Body of pancreas (tissue), 4 donors: Measurements from ENCODE around the gene INO80C. TPM values are rescaled to one million over a fixed set of nuclear protein-coding genes. Genes with fewer than 3 reads are reported as not detected.

Experiments
- ATAC-seq: fragments of 150-250 bp; one replicate; pipeline ENCODE4 v1.9.1; 2016
- DNase-seq, 4 donors: peaks; one replicate each; pipeline ENCODE4 v3.0.0-alpha.2; 2019
- H3K27ac ChIP-seq, 4 donors: fragments of 200-600 bp; sonication (generic); 1 replicate in 3 of 4; 2 replicates in 1 of 4; pipeline versions ENCODE4 v1.5.1 to v1.6.1; 2016 to 2019; ENCODE audit warnings: mild to moderate bottlenecking in 1 of 4, mixed read lengths in 1 of 4, moderate library complexity in 1 of 4
- H3K27me3 ChIP-seq, 2 donors: fragments of 200-600 bp; sonication (generic); one replicate each; pipeline ENCODE4 v1.6.0; 2016; ENCODE audit warnings: mild to moderate bottlenecking in 1 of 2
- H3K36me3 ChIP-seq, 2 donors: fragments of 200-600 bp; sonication (generic); replicated peaks in 1 of 2; 2 replicates each; pipeline ENCODE4 v1.5.1; 2016; ENCODE audit warnings: low read depth in 2 of 2; ENCODE audit not compliant: insufficient read depth in 1 of 2
- H3K4me1 ChIP-seq: fragments of 200-600 bp; sonication (generic); one replicate; pipeline ENCODE4 v1.6.0; 2016
- H3K4me3 ChIP-seq, 2 donors: fragments of 200-600 bp; sonication (generic); 1 replicate in 1 of 2; 2 replicates in 1 of 2; pipeline ENCODE4 v1.5.1; 2016 to 2019
- H3K9me3 ChIP-seq, 3 donors: fragments of 200-600 bp; sonication (generic); 1 replicate in 2 of 3; 2 replicates in 1 of 3; pipeline ENCODE4 v1.5.1; 2016
- CTCF ChIP-seq, 7 experiments: fragments of 450-650 bp in 4 of 7; fragments of 200-600 bp in 3 of 7; sonication (generic) in 3 of 7; IDR thresholded peaks; one replicate each; pipeline ENCODE4 v1.5.1; 2016 to 2019; ENCODE audit warnings: antibody characterized with exemption in 7 of 7
- POLR2A ChIP-seq, 3 donors: fragments of 450-650 bp; IDR thresholded peaks; one replicate each; pipeline ENCODE4 v1.6.1; 2016; ENCODE audit warnings: antibody characterized with exemption in 3 of 3, mild to moderate bottlenecking in 2 of 3
- WGBS, 2 donors: methylation state at CpG; one replicate each; pipeline ENCODE4 v1.1.5; 2017; 5-methylcytosine and 5-hydroxymethylcytosine counted together
- intact Hi-C: fragments of 100-400 bp; cut with DNase I; formaldehyde crosslinking; loops from one replicate; pipeline ENCODE4 v1.15.1; 2023
- total RNA-seq, 2 donors: library from RNA; depleted of rRNA; stranded (reverse); fragments of >200 nt; gene quantifications; one replicate each; pipeline ENCODE4 v1.1.0, GENCODE V29; 2016

INO80C gene
- total RNA-seq, 2 donors from 2014 or later, result 1.6 to 10.4 TPM

GRCh38 chr18:35466334-35466733, 31.4 kb downstream of the INO80C start:
- WGBS, 2 donors, result 85 to 91% methylated on average over 6 of the region's 6 CpGs

GRCh38 chr18:35465329-35465728, 32.4 kb downstream of the INO80C start:
- no peak for ATAC-seq
- TF ChIP-seq POLR2A (IDR thresholded peaks at IDR 0.05) (no peak), CTCF (IDR thresholded peaks at IDR 0.05) (no peak)
- Histone ChIP-seq H3K4me3 (no peak overlapping the region), H3K9me3 (no peaks in the 10 kb centered on the region), H3K36me3 (no peaks in the 10 kb centered on the region), H3K4me1 (no peaks in the 10 kb centered on the region), H3K27me3 (no peaks in the 10 kb centered on the region), H3K27ac (no peak overlapping the region)
- intact Hi-C loops, result no loop called here
- WGBS, 2 donors, result 41 to 71% methylated on average over 1 of the region's 1 CpG
- no peak for DNase-seq

More at GRCh38 chr18:35466334-35466733, 31.4 kb downstream of the INO80C start:
- no peaks in the 10 kb centered on the region for H3K36me3 ChIP-seq
- H3K4me3 ChIP-seq, result no peak overlapping the region
- no peaks in the 10 kb centered on the region for H3K9me3 ChIP-seq
- H3K27me3 ChIP-seq, result no peaks in the 10 kb centered on the region
- no peaks in the 10 kb centered on the region for H3K4me1 ChIP-seq
- H3K27ac ChIP-seq, result no peak overlapping the region
- no peak for TF ChIP-seq CTCF (IDR thresholded peaks at IDR 0.05)
- TF ChIP-seq POLR2A (IDR thresholded peaks at IDR 0.05), result no peak
- DNase-seq (no peak), ATAC-seq (no peak)
- intact Hi-C loops, result no loop called here

GRCh38 chr18:35464831-35465279, 32.9 kb downstream of the INO80C start:
- intact Hi-C loops, result no loop called here
- ATAC-seq (no peak), DNase-seq (no peak)
- Histone ChIP-seq H3K36me3 (no peaks in the 10 kb centered on the region), H3K4me1 (no peaks in the 10 kb centered on the region), H3K27me3 (no peaks in the 10 kb centered on the region), H3K9me3 (no peaks in the 10 kb centered on the region), H3K27ac (no peak overlapping the region), H3K4me3 (no peak overlapping the region)
- TF ChIP-seq POLR2A (IDR thresholded peaks at IDR 0.05) (no peak), CTCF (IDR thresholded peaks at IDR 0.05) (no peak)
- 79 to 92% methylated on average over 2 of the region's 2 CpGs for WGBS, 2 donors

- TF ChIP-seq POLR2A (IDR thresholded peaks at IDR 0.05) (no peak), CTCF (IDR thresholded peaks at IDR 0.05) (no peak)
- DNase-seq, result no peak
- H3K4me1 ChIP-seq, result no peaks in the 10 kb centered on the region
- H3K36me3 ChIP-seq, result no peaks in the 10 kb centered on the region
- 79 to 86% methylated on average over 4 of the region's 4 CpGs for WGBS, 2 donors
- intact Hi-C loops, result no loop called here
- no peak overlapping the region for H3K4me3 ChIP-seq
- H3K27me3 ChIP-seq, result no peaks in the 10 kb centered on the region
- no peaks in the 10 kb centered on the region for H3K9me3 ChIP-seq
- no peak overlapping the region for H3K27ac ChIP-seq
- ATAC-seq, result no peak
Observed at GRCh38 chr18:35463827-35464226, 33.9 kb downstream of the INO80C start.

- Histone ChIP-seq H3K27ac (no peak overlapping the region), H3K9me3 (no peaks in the 10 kb centered on the region), H3K36me3 (no peaks in the 10 kb centered on the region), H3K27me3 (no peaks in the 10 kb centered on the region), H3K4me1 (no peaks in the 10 kb centered on the region), H3K4me3 (no peak overlapping the region)
- no peak for ATAC-seq
- no peak for DNase-seq
- intact Hi-C loops, result no loop called here
- WGBS, 2 donors, result 67 to 93% methylated on average over 5 of the region's 5 CpGs
- TF ChIP-seq CTCF (IDR thresholded peaks at IDR 0.05) (no peak), POLR2A (IDR thresholded peaks at IDR 0.05) (no peak)
Observed at GRCh38 chr18:35463050-35463449, 34.7 kb downstream of the INO80C start.
